Activated T-helper 1 cell treated with anti-CD3 and anti-CD28 coated beads, Interleukin-12 subunit alpha, Interleukin-12 subunit beta, Interleukin-2, Interleukin-4 antibody, amounts not matched to agents 30 ng/mL and 10 ng/mL and 1 ng/mL, durations not matched to agents 14 hours and 24 hours and 36 hours (primary cell): ENCODE results near the gene RMDN2. TPM values are rescaled to one million over a fixed set of nuclear protein-coding genes. Genes with fewer than 3 reads are reported as not detected.
"Not testable (repeated sequence)": the region's sequence is repeated elsewhere in the genome, so short reads cannot be mapped to it uniquely, and the experiment has no call there.

Source experiments
- DNase-seq: peaks from one replicate; pipeline ENCODE4 v3.0.0; 2021; ENCODE audit warnings: low spot score
- H3K27ac Mint-ChIP-seq: one replicate; pipeline ENCODE4 v1.8.0; 2021; ENCODE audit warnings: mild to moderate bottlenecking, mixed read lengths
- H3K27me3 Mint-ChIP-seq: one replicate; pipeline ENCODE4 v1.8.0; 2022; ENCODE audit warnings: mild to moderate bottlenecking, moderate library complexity, mixed read lengths; ENCODE audit not compliant: insufficient read depth
- H3K36me3 Mint-ChIP-seq: one replicate; pipeline ENCODE4 v1.8.0; 2021; ENCODE audit warnings: low read depth, mixed read lengths
- H3K4me1 Mint-ChIP-seq: one replicate; pipeline ENCODE4 v1.8.0; 2021; ENCODE audit warnings: low read depth, mixed read lengths
- H3K4me3 Mint-ChIP-seq: one replicate; pipeline ENCODE4 v1.8.0; 2021; ENCODE audit warnings: mild to moderate bottlenecking, moderate library complexity, mixed read lengths
- H3K9me3 Mint-ChIP-seq: one replicate; pipeline ENCODE4 v1.8.0; 2021; ENCODE audit warnings: mixed read lengths
- intact Hi-C: fragments of 100-400 bp; cut with micrococcal nuclease; formaldehyde crosslinking; loops from one replicate; pipeline ENCODE4 v1.15.1; 2024
- total RNA-seq: library from RNA; stranded (reverse); gene quantifications from 2 replicates; pipeline ENCODE4 v1.2.3, GENCODE V29; 2022

RMDN2 gene
- total RNA-seq, 1 donor from 2014 or later = 2.2 TPM

- H3K4me3 Mint-ChIP-seq, H3K4me1 Mint-ChIP-seq, intact Hi-C loops, H3K27ac Mint-ChIP-seq, DNase-seq, H3K36me3 Mint-ChIP-seq, H3K27me3 Mint-ChIP-seq: not testable (repeated sequence)
- peaks cover 25% of the 10 kb centered on the region for H3K9me3 Mint-ChIP-seq
These were observed 37.6 kb downstream of the RMDN2 start for GRCh38 chr2:37962740-37963121.

GRCh38 chr2:37963901-37964300, 38.8 kb downstream of the RMDN2 start:
- H3K4me3 Mint-ChIP-seq, intact Hi-C loops, DNase-seq, H3K27me3 Mint-ChIP-seq, H3K36me3 Mint-ChIP-seq, H3K4me1 Mint-ChIP-seq, H3K27ac Mint-ChIP-seq: not testable (repeated sequence)
- H3K9me3 Mint-ChIP-seq = peaks cover 18% of the 10 kb centered on the region

- H3K27ac Mint-ChIP-seq = no peak overlapping the region
These were observed 41.2 kb downstream of the RMDN2 start for GRCh38 chr2:37966326-37966725.

GRCh38 chr2:37969731-37970130, 44.6 kb downstream of the RMDN2 start:
- intact Hi-C loops = no loop called here
- Mint-ChIP-seq H3K27me3 (peaks cover 22% of the 10 kb centered on the region), H3K4me3 (no peak overlapping the region), H3K36me3 (no peaks in the 10 kb centered on the region), H3K9me3 (peaks cover 9% of the 10 kb centered on the region), H3K27ac (no peak overlapping the region), H3K4me1 (no peaks in the 10 kb centered on the region)
- DNase-seq = no peak

More at GRCh38 chr2:37966326-37966725, 41.2 kb downstream of the RMDN2 start:
- no peaks in the 10 kb centered on the region for H3K36me3 Mint-ChIP-seq
- intact Hi-C loops = no loop called here
- no peaks in the 10 kb centered on the region for H3K4me1 Mint-ChIP-seq
- H3K9me3 Mint-ChIP-seq = peaks cover 13% of the 10 kb centered on the region
- H3K4me3 Mint-ChIP-seq = no peak overlapping the region
- peaks cover 9% of the 10 kb centered on the region for H3K27me3 Mint-ChIP-seq
- no peak for DNase-seq

- Mint-ChIP-seq H3K36me3 (no peaks in the 10 kb centered on the region), H3K4me1 (no peaks in the 10 kb centered on the region), H3K27ac (no peak overlapping the region), H3K4me3 (no peak overlapping the region), H3K27me3 (peaks cover 20% of the 10 kb centered on the region), H3K9me3 (peaks cover 4% of the 10 kb centered on the region)
- intact Hi-C loops = no loop called here
- no peak for DNase-seq
These were observed 46.9 kb downstream of the RMDN2 start for GRCh38 chr2:37971971-37972370.

GRCh38 chr2:37973615-37974353, 48.7 kb downstream of the RMDN2 start:
- Mint-ChIP-seq H3K36me3 (no peaks in the 10 kb centered on the region), H3K4me3 (no peak overlapping the region), H3K27me3 (peaks cover 16% of the 10 kb centered on the region), H3K4me1 (no peaks in the 10 kb centered on the region), H3K9me3 (no peaks in the 10 kb centered on the region), H3K27ac (no peak overlapping the region)
- intact Hi-C loops = no loop called here
- no peak for DNase-seq

GRCh38 chr2:37975808-37976207, 50.7 kb downstream of the RMDN2 start:
- no peak overlapping the region for H3K4me3 Mint-ChIP-seq
- peaks cover 16% of the 10 kb centered on the region for H3K27me3 Mint-ChIP-seq
- H3K27ac Mint-ChIP-seq = no peak overlapping the region
- H3K9me3 Mint-ChIP-seq = no peaks in the 10 kb centered on the region
- H3K36me3 Mint-ChIP-seq = no peaks in the 10 kb centered on the region
- intact Hi-C loops = no loop called here
- DNase-seq = no peak
- no peaks in the 10 kb centered on the region for H3K4me1 Mint-ChIP-seq

GRCh38 chr2:37976411-37976810, 51.3 kb downstream of the RMDN2 start:
- intact Hi-C loops = no loop called here
- no peak overlapping the region for H3K4me3 Mint-ChIP-seq
- peaks cover 18% of the 10 kb centered on the region for H3K27me3 Mint-ChIP-seq
- H3K9me3 Mint-ChIP-seq = no peaks in the 10 kb centered on the region
- H3K36me3 Mint-ChIP-seq = no peaks in the 10 kb centered on the region
- H3K4me1 Mint-ChIP-seq = no peaks in the 10 kb centered on the region
- DNase-seq = no peak
- no peak overlapping the region for H3K27ac Mint-ChIP-seq

- Mint-ChIP-seq H3K36me3 (no peaks in the 10 kb centered on the region), H3K4me3 (no peak overlapping the region), H3K4me1 (peaks cover 14% of the 10 kb centered on the region), H3K27me3 (peaks cover 9% of the 10 kb centered on the region), H3K27ac (no peak overlapping the region), H3K9me3 (no peaks in the 10 kb centered on the region)
- intact Hi-C loops = loop anchor here (1.0 to 5.0 kb wide), 5 partner anchors 95 to 585 kb away; partner anchors contain the start of gene CYP1B1
- DNase-seq = peak; percentile 16
These were observed 57.1 kb downstream of the RMDN2 start for GRCh38 chr2:37982147-37982582.

GRCh38 chr2:37982847-37983246, 57.8 kb downstream of the RMDN2 start:
- intact Hi-C loops = loop anchor here (1.0 to 5.0 kb wide), 5 partner anchors 94 to 586 kb away; partner anchors contain the start of gene CYP1B1
- Mint-ChIP-seq H3K4me1 (peaks cover 14% of the 10 kb centered on the region), H3K27ac (peak overlapping the region; percentile 32), H3K36me3 (no peaks in the 10 kb centered on the region), H3K4me3 (no peak overlapping the region), H3K9me3 (no peaks in the 10 kb centered on the region), H3K27me3 (peaks cover 12% of the 10 kb centered on the region)
- no peak for DNase-seq

GRCh38 chr2:37983719-37984118, 58.6 kb downstream of the RMDN2 start:
- Mint-ChIP-seq H3K27ac (no peak overlapping the region), H3K4me3 (no peak overlapping the region)
- intact Hi-C loops = loop anchor here (2.0 to 5.0 kb wide), 2 partner anchors 93 to 586 kb away; partner anchors contain the start of gene CYP1B1

GRCh38 chr2:37984176-37984575, 59.1 kb downstream of the RMDN2 start:
- Mint-ChIP-seq H3K4me3 (no peak overlapping the region), H3K36me3 (no peaks in the 10 kb centered on the region), H3K4me1 (peaks cover 14% of the 10 kb centered on the region), H3K27me3 (peaks cover 10% of the 10 kb centered on the region), H3K27ac (no peak overlapping the region), H3K9me3 (no peaks in the 10 kb centered on the region)
- DNase-seq = no peak
- intact Hi-C loops = loop anchor here (5.0 kb wide), 1 partner anchor 587 kb away; no protein-coding TSS in a partner anchor

More at GRCh38 chr2:37983719-37984118, 58.6 kb downstream of the RMDN2 start:
- H3K27me3 Mint-ChIP-seq = peaks cover 10% of the 10 kb centered on the region
- DNase-seq = no peak
- H3K9me3 Mint-ChIP-seq = no peaks in the 10 kb centered on the region
- no peaks in the 10 kb centered on the region for H3K36me3 Mint-ChIP-seq
- H3K4me1 Mint-ChIP-seq = peaks cover 14% of the 10 kb centered on the region

GRCh38 chr2:37984589-37984988, 59.5 kb downstream of the RMDN2 start:
- peaks cover 10% of the 10 kb centered on the region for H3K27me3 Mint-ChIP-seq
- no peaks in the 10 kb centered on the region for H3K36me3 Mint-ChIP-seq
- intact Hi-C loops = loop anchor here (5.0 kb wide), 1 partner anchor 587 kb away; no protein-coding TSS in a partner anchor
- H3K27ac Mint-ChIP-seq = no peak overlapping the region
- DNase-seq = no peak
- H3K9me3 Mint-ChIP-seq = no peaks in the 10 kb centered on the region
- H3K4me1 Mint-ChIP-seq = peaks cover 14% of the 10 kb centered on the region
- H3K4me3 Mint-ChIP-seq = no peak overlapping the region
